Lower lobe of right lung (tissue), 2 donors: Measurements from ENCODE around the gene TIPIN. TPM values are rescaled to one million over a fixed set of nuclear protein-coding genes. Genes with fewer than 3 reads are reported as not detected.

Source experiments
- ATAC-seq, 2 donors: fragments of 200-7000 bp; cut with Tn5 transposase; one replicate each; pipeline ENCODE4 v1.9.1; 2020 to 2022; ENCODE audit warnings: mild to moderate bottlenecking in 2 of 2, moderate library complexity in 2 of 2
- DNase-seq: peaks from one replicate; pipeline ENCODE4 v3.0.0-alpha.2; 2020
- H3K27ac ChIP-seq: fragments of 200-600 bp; one replicate; pipeline ENCODE4 v1.8.0; 2022
- H3K27me3 ChIP-seq: fragments of 200-600 bp; one replicate; pipeline ENCODE4 v1.8.0; 2022; ENCODE audit warnings: low read depth
- H3K36me3 ChIP-seq: fragments of 200-600 bp; one replicate; pipeline ENCODE4 v1.8.0; 2022; ENCODE audit warnings: mild to moderate bottlenecking
- H3K4me1 ChIP-seq: fragments of 200-600 bp; one replicate; pipeline ENCODE4 v1.8.0; 2022
- H3K4me3 ChIP-seq: fragments of 200-600 bp; one replicate; pipeline ENCODE4 v1.8.0; 2022; ENCODE audit warnings: mild to moderate bottlenecking
- H3K9me3 ChIP-seq: fragments of 200-600 bp; one replicate; pipeline ENCODE4 v1.8.0; 2022
- CTCF ChIP-seq: fragments of 200-600 bp; IDR thresholded peaks from one replicate; pipeline ENCODE4 v1.8.0; 2022; ENCODE audit warnings: antibody characterized with exemption, mild to moderate bottlenecking
- intact Hi-C: fragments of 100-400 bp; cut with DNase I; formaldehyde crosslinking; loops from one replicate; pipeline ENCODE4 v1.11.0; 2022
- long read RNA-seq: library from polyadenylated mRNA; unstranded; transcript quantifications from one replicate; pipeline ENCODE4 v2.0.0, GENCODE V29; 2021
- total RNA-seq: library from RNA; stranded (reverse); fragmentation: NEBNext Ultra II Directional; extraction: Animal tissue kit (Norgen Biotek cat#: 25700); gene quantifications from one replicate; pipeline ENCODE4 v1.2.1, GENCODE V29; 2021
- donor health status: DM: no; HTN: yes; CAD: no; lungs with severe emphysema.

The TIPIN gene, protein sequence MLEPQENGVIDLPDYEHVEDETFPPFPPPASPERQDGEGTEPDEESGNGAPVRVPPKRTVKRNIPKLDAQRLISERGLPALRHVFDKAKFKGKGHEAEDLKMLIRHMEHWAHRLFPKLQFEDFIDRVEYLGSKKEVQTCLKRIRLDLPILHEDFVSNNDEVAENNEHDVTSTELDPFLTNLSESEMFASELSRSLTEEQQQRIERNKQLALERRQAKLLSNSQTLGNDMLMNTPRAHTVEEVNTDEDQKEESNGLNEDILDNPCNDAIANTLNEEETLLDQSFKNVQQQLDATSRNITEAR
- total RNA-seq, result 6.9 TPM
- long read RNA-seq, partial matches to known transcripts, result 0 of 5 reads
- long read RNA-seq, other reads (novel, unspliced or antisense), result 3 of 5 reads

DNA sequence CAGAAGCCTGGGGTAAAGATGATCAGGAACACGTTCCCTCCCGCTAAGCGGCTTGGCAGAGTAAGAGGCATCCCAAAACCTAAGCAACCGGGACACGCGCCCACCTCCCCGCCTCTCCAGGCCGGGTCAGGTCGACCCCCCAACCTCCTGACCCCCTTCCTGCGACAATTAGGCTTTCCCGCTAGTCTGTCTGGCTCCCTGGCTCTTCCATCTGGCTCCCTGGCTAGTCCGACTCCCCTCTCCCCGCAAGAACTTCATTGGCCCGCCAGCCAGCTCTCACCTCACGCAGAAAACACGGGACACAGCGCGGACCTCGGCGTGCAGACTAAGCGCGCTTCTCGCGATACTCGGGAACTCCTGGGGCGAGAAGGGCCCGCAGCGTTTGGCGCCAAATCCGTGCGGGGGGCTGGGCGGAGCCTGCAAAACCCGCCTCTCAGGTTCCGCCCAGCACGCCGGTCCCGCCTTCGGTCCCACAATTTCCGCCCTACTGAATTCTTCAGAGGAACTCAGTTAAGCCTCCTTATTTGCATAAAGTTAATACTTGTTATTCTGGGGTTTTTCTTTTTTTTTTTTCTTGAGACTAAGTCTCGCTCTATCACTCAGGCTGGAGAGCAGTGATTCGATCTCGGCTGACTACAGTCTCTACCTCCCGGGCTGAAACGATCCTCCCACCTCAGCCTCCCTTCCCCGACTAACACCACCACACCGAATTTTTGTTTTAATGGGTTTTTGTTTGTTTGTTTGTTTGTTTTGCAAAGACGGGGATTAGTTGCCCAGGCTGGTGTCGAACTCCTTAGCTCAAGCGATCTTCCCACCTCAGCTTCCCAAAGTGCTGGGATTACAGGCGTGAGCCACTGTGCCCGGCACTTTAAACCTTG, at the start of gene TIPIN:
Gene TIPIN, minus strand, starts transcription at position 327 of the 878 bp plus-strand sequence. CDS start 3,738 bp downstream, outside the sequence.
- Histone ChIP-seq H3K27ac (peak within 1 kb of the TSS; percentile 66), H3K4me1 (peaks cover 12% of the 10 kb centered on the region), H3K36me3 (peaks cover 11% of the 10 kb centered on the region), H3K9me3 (no peaks in the 10 kb centered on the region), H3K27me3 (no peaks in the 10 kb centered on the region), H3K4me3 (peak within 1 kb of the TSS; percentile 65)
- peak; percentile 97 for DNase-seq
- intact Hi-C loops, result no loop called here
- TF ChIP-seq CTCF, result no peak
- peak; percentile 99 to 100 for ATAC-seq

DNA sequence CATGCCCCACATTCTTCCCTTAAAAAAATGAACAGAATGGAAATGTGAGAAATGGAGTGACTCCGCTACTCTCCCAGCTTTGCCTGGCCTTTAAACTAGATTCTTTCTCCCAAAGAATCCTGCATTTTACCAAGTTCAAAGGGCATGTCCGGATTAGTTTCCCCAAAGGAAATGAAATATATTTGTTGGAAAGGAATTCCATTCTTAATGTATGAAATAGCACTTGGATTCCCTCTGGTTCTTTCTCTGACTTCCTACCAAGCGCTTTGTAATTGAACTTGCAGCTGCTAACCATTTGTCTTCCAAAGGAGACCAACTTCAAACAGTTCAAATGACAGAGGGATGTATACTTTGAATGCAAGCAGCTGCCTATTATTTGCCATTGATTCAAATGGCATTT, 49.1 kb upstream of the TIPIN start:
- DNase-seq, result no peak
- intact Hi-C loops, result no loop called here
- no peak overlapping the region for H3K27ac ChIP-seq

DNA sequence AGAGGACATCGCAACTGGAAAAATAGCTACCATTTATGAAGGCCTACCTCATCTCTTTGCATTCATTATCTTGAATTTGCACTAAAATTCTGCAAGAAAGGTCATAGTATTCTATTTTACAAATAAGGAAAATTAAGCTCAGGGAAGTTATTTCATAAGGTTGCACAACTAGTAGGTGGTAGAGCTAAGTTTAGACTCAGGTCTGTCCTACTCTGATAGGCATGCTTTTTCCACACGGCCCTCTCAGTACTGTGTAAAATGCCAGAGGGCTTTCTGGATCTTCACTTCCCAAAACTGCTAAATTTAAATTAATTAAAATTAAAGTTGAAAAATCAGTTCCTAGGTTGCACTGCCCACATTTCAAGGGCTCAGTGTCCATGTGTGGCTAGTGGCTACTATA, 48.5 kb upstream of the TIPIN start:
- no peak overlapping the region for H3K4me3 ChIP-seq
- peaks cover 39% of the 10 kb centered on the region for H3K4me1 ChIP-seq
- ATAC-seq (peak; percentile 48 to 51), DNase-seq (no peak)
- intact Hi-C loops, result no loop called here
- no peaks in the 10 kb centered on the region for H3K9me3 ChIP-seq
- no peak for TF ChIP-seq CTCF
- no peaks in the 10 kb centered on the region for H3K36me3 ChIP-seq
- H3K27ac ChIP-seq, result peak overlapping the region; percentile 61
- H3K27me3 ChIP-seq, result no peaks in the 10 kb centered on the region

More for the DNA sequence above, 49.1 kb upstream of the TIPIN start:
- Histone ChIP-seq H3K4me3 (no peak overlapping the region), H3K9me3 (no peaks in the 10 kb centered on the region), H3K36me3 (no peaks in the 10 kb centered on the region), H3K4me1 (peaks cover 42% of the 10 kb centered on the region), H3K27me3 (no peaks in the 10 kb centered on the region)
- TF ChIP-seq CTCF, result no peak
- no peak for ATAC-seq

- Histone ChIP-seq H3K4me3 (peak overlapping the region; percentile 21), H3K4me1 (peaks cover 39% of the 10 kb centered on the region), H3K9me3 (no peaks in the 10 kb centered on the region), H3K27ac (peak overlapping the region; percentile 61), H3K36me3 (peaks cover 2% of the 10 kb centered on the region), H3K27me3 (no peaks in the 10 kb centered on the region)
- DNase-seq (no peak), ATAC-seq (peak; percentile 76 to 80)
- intact Hi-C loops, result no loop called here
- no peak for TF ChIP-seq CTCF
Observed at GRCh38 chr15:66404532-66404931, 48.0 kb upstream of the TIPIN start.

DNA sequence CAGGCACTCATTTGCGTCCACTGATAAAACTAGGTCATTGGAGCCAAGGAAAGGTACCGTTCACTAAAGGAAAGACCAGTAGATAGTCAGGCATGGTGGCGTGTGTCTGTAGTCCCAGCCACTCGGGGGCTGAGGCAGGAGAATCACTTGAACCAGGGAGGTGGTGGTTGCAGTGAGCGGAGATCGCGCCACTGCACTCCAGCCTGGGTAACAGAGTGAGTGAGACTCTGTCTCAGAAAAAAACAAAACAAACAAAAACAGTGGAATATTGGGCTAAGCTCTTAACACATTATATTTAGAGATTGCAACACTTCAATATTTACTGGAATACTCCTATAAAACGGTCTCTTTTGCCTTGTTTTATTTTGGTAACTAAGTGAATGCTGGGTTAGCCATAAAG, 47.6 kb upstream of the TIPIN start:
- TF ChIP-seq CTCF, result no peak
- ATAC-seq (peak in 1 of 2 donors; percentile 76), DNase-seq (no peak)
- H3K9me3 ChIP-seq, result no peaks in the 10 kb centered on the region
- H3K27ac ChIP-seq, result peak overlapping the region; percentile 61
- H3K27me3 ChIP-seq, result no peaks in the 10 kb centered on the region
- peaks cover 39% of the 10 kb centered on the region for H3K4me1 ChIP-seq
- intact Hi-C loops, result no loop called here
- peaks cover 6% of the 10 kb centered on the region for H3K36me3 ChIP-seq
- peak overlapping the region; percentile 21 for H3K4me3 ChIP-seq
